ENCODE data around the gene SPATA46. TPM values are rescaled to one million over a fixed set of nuclear protein-coding genes. Genes with fewer than 3 reads are reported as not detected.

SPATA46 gene
- total and polyA plus RNA-seq, 2 donors from 2014 or later: not detected

DNA sequence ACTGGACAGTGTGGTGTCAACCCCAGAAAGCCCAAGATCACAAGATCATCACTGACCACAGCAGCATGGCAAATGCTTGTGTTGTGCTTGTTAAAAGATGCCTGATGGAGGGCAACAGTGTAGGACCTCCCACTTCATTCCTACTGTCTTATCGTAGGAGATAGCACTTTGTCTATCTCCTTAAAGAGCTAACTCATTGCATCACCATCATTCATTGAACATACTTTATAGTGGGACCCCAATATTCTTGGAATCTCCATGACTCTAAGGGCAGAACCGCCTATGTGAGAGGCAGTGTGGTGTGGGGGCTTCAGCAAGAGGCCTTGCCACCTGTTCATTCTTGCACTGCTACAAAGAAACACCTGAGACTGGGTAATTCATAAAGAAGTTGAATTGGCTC lies 40.3 kb upstream of the SPATA46 start:
- Histone ChIP-seq H3K27ac (ENCODE audit: low read depth in 2 of 2, low read length in 2 of 2) (no peak overlapping the region), H3K36me3 (ENCODE audit: control insufficient read depth in 2 of 3, insufficient read depth in 3 of 3, low read length in 3 of 3) (no peaks in the 10 kb centered on the region), H3K9me3 (ENCODE audit: control insufficient read depth in 2 of 3, insufficient read depth in 1 of 3, low read length in 3 of 3) (peaks cover 0 to 3% (median 2%) of the 10 kb centered on the region in 3 donors), H3K27me3 (ENCODE audit: control insufficient read depth, insufficient read depth, low read length) (no peaks in the 10 kb centered on the region), H3K4me3 (ENCODE audit: low read length in 3 of 3) (no peak overlapping the region), H3K4me1 (ENCODE audit: control insufficient read depth in 2 of 3, insufficient read depth in 2 of 3, low read depth in 1 of 3, low read length in 3 of 3) (no peaks in the 10 kb centered on the region), H3K9ac (ENCODE audit: low read length in 3 of 3) (no peak overlapping the region)
- intact Hi-C loops (cut with DNase I): no loop called here
- no peak for FAIRE-seq
- TF ChIP-seq, protein P1, sequence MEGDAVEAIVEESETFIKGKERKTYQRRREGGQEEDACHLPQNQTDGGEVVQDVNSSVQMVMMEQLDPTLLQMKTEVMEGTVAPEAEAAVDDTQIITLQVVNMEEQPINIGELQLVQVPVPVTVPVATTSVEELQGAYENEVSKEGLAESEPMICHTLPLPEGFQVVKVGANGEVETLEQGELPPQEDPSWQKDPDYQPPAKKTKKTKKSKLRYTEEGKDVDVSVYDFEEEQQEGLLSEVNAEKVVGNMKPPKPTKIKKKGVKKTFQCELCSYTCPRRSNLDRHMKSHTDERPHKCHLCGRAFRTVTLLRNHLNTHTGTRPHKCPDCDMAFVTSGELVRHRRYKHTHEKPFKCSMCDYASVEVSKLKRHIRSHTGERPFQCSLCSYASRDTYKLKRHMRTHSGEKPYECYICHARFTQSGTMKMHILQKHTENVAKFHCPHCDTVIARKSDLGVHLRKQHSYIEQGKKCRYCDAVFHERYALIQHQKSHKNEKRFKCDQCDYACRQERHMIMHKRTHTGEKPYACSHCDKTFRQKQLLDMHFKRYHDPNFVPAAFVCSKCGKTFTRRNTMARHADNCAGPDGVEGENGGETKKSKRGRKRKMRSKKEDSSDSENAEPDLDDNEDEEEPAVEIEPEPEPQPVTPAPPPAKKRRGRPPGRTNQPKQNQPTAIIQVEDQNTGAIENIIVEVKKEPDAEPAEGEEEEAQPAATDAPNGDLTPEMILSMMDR (IDR thresholded peaks at IDR 0.05; ENCODE audit: borderline replicate concordance, extremely low read depth, insufficient read depth): no peak
- no peak for DNase-seq

DNA sequence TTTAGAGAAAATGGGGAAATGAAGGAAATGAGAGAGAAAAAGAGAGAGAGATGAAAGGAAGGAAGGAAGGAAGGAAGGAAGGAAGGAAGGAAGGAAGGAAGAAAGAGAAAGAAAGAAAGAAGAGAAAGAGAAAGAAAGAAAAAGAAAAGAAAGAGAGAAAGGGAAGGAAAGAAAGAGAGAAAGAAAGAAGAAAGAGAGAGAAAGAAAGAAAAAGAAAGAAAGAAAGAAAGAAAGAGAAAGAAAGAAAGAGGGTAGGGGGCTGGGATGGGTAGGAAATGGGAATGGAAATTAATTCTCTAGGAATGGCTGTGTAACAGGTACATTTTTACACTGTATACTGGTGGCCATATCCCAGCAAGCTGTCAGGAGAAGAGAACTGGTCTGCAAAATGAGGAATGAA lies 39.6 kb upstream of the SPATA46 start:
- TF ChIP-seq, protein P1 (IDR thresholded peaks at IDR 0.05; ENCODE audit: borderline replicate concordance, extremely low read depth, insufficient read depth): no peak
- intact Hi-C loops (cut with DNase I): no loop called here
- FAIRE-seq: no peak

DNA sequence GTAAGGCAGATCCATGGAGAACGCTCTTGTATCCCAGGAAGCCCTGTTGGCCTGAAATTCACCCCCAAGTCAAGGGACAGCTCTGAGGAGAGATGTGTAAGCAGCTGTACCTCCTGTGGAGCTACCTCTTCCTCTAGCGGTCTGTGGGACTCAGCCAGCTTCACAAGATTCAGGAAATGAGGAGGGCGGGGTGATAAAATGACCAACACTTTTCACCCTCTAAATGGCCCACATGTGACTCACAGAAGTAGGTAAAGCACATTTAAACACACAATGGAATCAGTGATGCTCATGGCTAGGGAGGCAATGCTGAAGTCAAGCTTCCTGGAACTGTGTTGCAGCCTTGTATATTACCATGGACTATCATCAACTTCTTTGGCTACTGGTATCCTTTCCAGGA lies 35.3 kb upstream of the SPATA46 start, which contains the start of gene SH2D1B:
TSS of gene SH2D1B (minus strand) at position 135 of the 400 bp plus-strand sequence. CDS start at position 15, 120 bp downstream.
- Histone ChIP-seq H3K9ac (ENCODE audit: low read length in 3 of 3) (no peak within 1 kb of the TSS), H3K9me3 (ENCODE audit: control insufficient read depth in 2 of 3, insufficient read depth in 1 of 3, low read length in 3 of 3) (peaks cover 0 to 3% (median 2%) of the 10 kb centered on the region in 3 donors), H3K36me3 (ENCODE audit: control insufficient read depth in 2 of 3, insufficient read depth in 3 of 3, low read length in 3 of 3) (no peaks in the 10 kb centered on the region), H3K4me3 (ENCODE audit: low read length in 3 of 3) (no peak within 1 kb of the TSS), H3K4me1 (ENCODE audit: control insufficient read depth in 2 of 3, insufficient read depth in 2 of 3, low read depth in 1 of 3, low read length in 3 of 3) (no peaks in the 10 kb centered on the region), H3K27me3 (ENCODE audit: control insufficient read depth, insufficient read depth, low read length) (no peaks in the 10 kb centered on the region), H3K27ac (ENCODE audit: low read depth in 2 of 2, low read length in 2 of 2) (no peak within 1 kb of the TSS)
- DNase-seq (no peak), FAIRE-seq (no peak)
- intact Hi-C loops (cut with DNase I): no loop called here
- TF ChIP-seq, protein P1 (IDR thresholded peaks at IDR 0.05; ENCODE audit: borderline replicate concordance, extremely low read depth, insufficient read depth): no peak

More for the DNA sequence above, 39.6 kb upstream of the SPATA46 start:
- no peaks in the 10 kb centered on the region for H3K27me3 ChIP-seq (ENCODE audit: control insufficient read depth, insufficient read depth, low read length)
- no peak overlapping the region for H3K4me3 ChIP-seq (ENCODE audit: low read length in 3 of 3)
- no peak overlapping the region for H3K27ac ChIP-seq (ENCODE audit: low read depth in 2 of 2, low read length in 2 of 2)
- H3K9me3 ChIP-seq (ENCODE audit: control insufficient read depth in 2 of 3, insufficient read depth in 1 of 3, low read length in 3 of 3): peaks cover 0 to 3% (median 2%) of the 10 kb centered on the region in 3 donors
- no peak overlapping the region for H3K9ac ChIP-seq (ENCODE audit: low read length in 3 of 3)
- no peaks in the 10 kb centered on the region for H3K4me1 ChIP-seq (ENCODE audit: control insufficient read depth in 2 of 3, insufficient read depth in 2 of 3, low read depth in 1 of 3, low read length in 3 of 3)
- DNase-seq: no peak
- H3K36me3 ChIP-seq (ENCODE audit: control insufficient read depth in 2 of 3, insufficient read depth in 3 of 3, low read length in 3 of 3): no peaks in the 10 kb centered on the region

DNA sequence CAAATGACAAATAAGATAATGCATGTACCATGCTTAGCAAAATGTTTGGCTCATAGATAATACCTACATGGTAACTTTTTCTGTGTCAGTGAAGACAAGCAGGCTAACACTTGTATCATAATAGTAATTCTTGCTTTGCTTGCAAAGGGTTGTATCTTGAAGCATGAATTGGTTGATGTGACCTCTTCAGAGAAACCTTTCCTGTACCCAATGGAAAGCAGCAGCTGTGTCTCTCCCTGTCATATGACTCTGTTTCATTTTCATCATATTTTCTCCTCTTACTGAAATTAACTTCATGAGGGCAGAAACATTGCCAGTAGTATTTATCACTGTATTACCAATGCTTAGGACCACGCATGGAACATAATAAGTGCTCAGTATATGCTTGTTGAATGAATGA lies 30.9 kb upstream of the SPATA46 start:
- Histone ChIP-seq H3K9ac (ENCODE audit: low read length in 3 of 3) (no peak overlapping the region), H3K9me3 (ENCODE audit: control insufficient read depth in 2 of 3, insufficient read depth in 1 of 3, low read length in 3 of 3) (no peaks in the 10 kb centered on the region), H3K36me3 (ENCODE audit: control insufficient read depth in 2 of 3, insufficient read depth in 3 of 3, low read length in 3 of 3) (no peaks in the 10 kb centered on the region), H3K4me3 (ENCODE audit: low read length in 3 of 3) (no peak overlapping the region), H3K27ac (ENCODE audit: low read depth in 2 of 2, low read length in 2 of 2) (no peak overlapping the region), H3K4me1 (ENCODE audit: control insufficient read depth in 2 of 3, insufficient read depth in 2 of 3, low read depth in 1 of 3, low read length in 3 of 3) (no peaks in the 10 kb centered on the region), H3K27me3 (ENCODE audit: control insufficient read depth, insufficient read depth, low read length) (no peaks in the 10 kb centered on the region)
- intact Hi-C loops (cut with DNase I): no loop called here
- FAIRE-seq (no peak), DNase-seq (no peak)
- TF ChIP-seq, protein P1 (IDR thresholded peaks at IDR 0.05; ENCODE audit: borderline replicate concordance, extremely low read depth, insufficient read depth): no peak
